Measurements from ENCODE around the gene SUCLG2. TPM values are rescaled to one million over a fixed set of nuclear protein-coding genes. Genes with fewer than 3 reads are reported as not detected.

The SUCLG2 gene
- total RNA-seq, 1 experiment from 2014 or later: 38.5 TPM

DNA sequence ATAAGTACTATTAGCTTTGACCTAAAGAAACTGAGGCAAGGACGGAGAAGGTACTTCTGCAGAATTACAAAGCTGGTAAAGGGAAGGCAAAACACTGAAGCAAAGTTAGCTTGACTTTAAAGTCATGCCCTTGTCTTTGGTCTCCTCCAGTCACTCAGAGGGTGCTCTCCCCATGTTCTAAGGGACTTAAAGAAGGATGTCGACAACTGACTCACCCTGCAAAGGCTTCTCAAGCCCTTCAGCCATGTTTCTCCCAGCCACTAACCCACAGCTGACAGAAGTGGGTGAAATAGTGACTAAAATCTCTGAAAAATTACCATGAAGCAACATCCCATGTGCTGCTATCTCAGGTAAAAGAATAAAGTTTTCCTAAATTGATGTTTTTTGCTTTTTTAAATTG lies 46.4 kb downstream of the SUCLG2 start:
- H3K9me3 ChIP-seq (ENCODE audit: control insufficient read depth, low read depth, low read length): no peaks in the 10 kb centered on the region
- H3K18ac ChIP-seq (ENCODE audit: insufficient read length, low read depth, low read length): no peak overlapping the region
- H3K4me1 ChIP-seq (ENCODE audit: insufficient read depth, low read length): no peaks in the 10 kb centered on the region
- peaks cover 5 to 6% of the 10 kb centered on the region in 2 experiments; a peak in 2 of 4 replicates for H3K4me1 Mint-ChIP-seq
- H3K27ac Mint-ChIP-seq: no peak overlapping the region
- no peak overlapping the region for H3K4me2 ChIP-seq (ENCODE audit: insufficient read depth, insufficient read length, low read length)
- no peak overlapping the region for H2BK20ac ChIP-seq (ENCODE audit: low read depth, low read length, poor library complexity, severe bottlenecking)
- no peak overlapping the region for H3T11ph ChIP-seq (ENCODE audit: low read length)
- no peak overlapping the region for H2AK5ac ChIP-seq (ENCODE audit: insufficient read length, low read length)
- H2BK120ac ChIP-seq (ENCODE audit: low read depth, low read length, poor library complexity, severe bottlenecking): no peak overlapping the region
- H4K91ac ChIP-seq (ENCODE audit: insufficient read length, low read depth, low read length): no peak overlapping the region
- H3K56ac ChIP-seq (ENCODE audit: insufficient read length, low read depth, low read length): no peak overlapping the region
- no peaks in the 10 kb centered on the region for H3K27me3 ChIP-seq (ENCODE audit: insufficient read depth, low read length)
- DNase-seq: no peak
- no peak overlapping the region for H3K4ac ChIP-seq (ENCODE audit: low read depth, low read length)
- no peak overlapping the region for H2BK12ac ChIP-seq (ENCODE audit: insufficient read length, low read depth, low read length)
- H3K23ac ChIP-seq (ENCODE audit: insufficient read length, low read depth, low read length): no peak overlapping the region
- H3K4me3 Mint-ChIP-seq: no peak overlapping the region
- H2AFZ ChIP-seq (ENCODE audit: low read length): no peak overlapping the region
- H3K23me2 ChIP-seq (ENCODE audit: insufficient read length, low read depth, low read length, poor library complexity, severe bottlenecking): no peaks in the 10 kb centered on the region
- H2BK5ac ChIP-seq (ENCODE audit: insufficient read length, low read length): no peak overlapping the region
- H3K14ac ChIP-seq (ENCODE audit: insufficient read depth, low read length): no peak overlapping the region
- H4K20me1 ChIP-seq (ENCODE audit: control insufficient read depth, insufficient read depth, insufficient read length): no peaks in the 10 kb centered on the region
- no peak overlapping the region for H3K9ac ChIP-seq (ENCODE audit: extremely low read depth, insufficient read length, low read length)
- H3K79me2 ChIP-seq (ENCODE audit: insufficient read depth, low read length): no peaks in the 10 kb centered on the region
- no peak overlapping the region for H2BK15ac ChIP-seq (ENCODE audit: low read depth, low read length)
- H3K27me3 Mint-ChIP-seq (ENCODE audit: low read depth): no peaks in the 10 kb centered on the region
- TF ChIP-seq, protein P1, sequence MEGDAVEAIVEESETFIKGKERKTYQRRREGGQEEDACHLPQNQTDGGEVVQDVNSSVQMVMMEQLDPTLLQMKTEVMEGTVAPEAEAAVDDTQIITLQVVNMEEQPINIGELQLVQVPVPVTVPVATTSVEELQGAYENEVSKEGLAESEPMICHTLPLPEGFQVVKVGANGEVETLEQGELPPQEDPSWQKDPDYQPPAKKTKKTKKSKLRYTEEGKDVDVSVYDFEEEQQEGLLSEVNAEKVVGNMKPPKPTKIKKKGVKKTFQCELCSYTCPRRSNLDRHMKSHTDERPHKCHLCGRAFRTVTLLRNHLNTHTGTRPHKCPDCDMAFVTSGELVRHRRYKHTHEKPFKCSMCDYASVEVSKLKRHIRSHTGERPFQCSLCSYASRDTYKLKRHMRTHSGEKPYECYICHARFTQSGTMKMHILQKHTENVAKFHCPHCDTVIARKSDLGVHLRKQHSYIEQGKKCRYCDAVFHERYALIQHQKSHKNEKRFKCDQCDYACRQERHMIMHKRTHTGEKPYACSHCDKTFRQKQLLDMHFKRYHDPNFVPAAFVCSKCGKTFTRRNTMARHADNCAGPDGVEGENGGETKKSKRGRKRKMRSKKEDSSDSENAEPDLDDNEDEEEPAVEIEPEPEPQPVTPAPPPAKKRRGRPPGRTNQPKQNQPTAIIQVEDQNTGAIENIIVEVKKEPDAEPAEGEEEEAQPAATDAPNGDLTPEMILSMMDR (conservative IDR thresholded peaks at IDR 0.05): no peak
- H4K8ac ChIP-seq (replicated peaks; ENCODE audit: insufficient read length, low read depth, low read length): no peak overlapping the region
- H3K36me3 Mint-ChIP-seq (ENCODE audit: insufficient read depth in 1 of 3, low read depth in 3 of 3): peaks cover 14 to 36% (median 31%) of the 10 kb centered on the region in 3 experiments; a peak in 6 of 7 replicates
- WGBS (ENCODE audit: extremely low coverage, insufficient read length, low lambda C conversion rate): no CpG with 5 or more reads among the region's 2 CpGs
- no peak overlapping the region for H3K27ac ChIP-seq (ENCODE audit: insufficient read length, low read depth, low read length)
- H4K5ac ChIP-seq (ENCODE audit: insufficient read length, low read depth, low read length): no peak overlapping the region
- no peaks in the 10 kb centered on the region for H3K79me1 ChIP-seq (ENCODE audit: insufficient read depth, low read depth, low read length, poor library complexity, severe bottlenecking)
- no peaks in the 10 kb centered on the region for H3K9me3 Mint-ChIP-seq

Measured in H9 (cell line).